HepG2 (cell line): ENCODE results near the gene TMEM187. TPM values are rescaled to one million over a fixed set of nuclear protein-coding genes. Genes with fewer than 3 reads are reported as not detected.
A peak's percentile ranks its signal among the peaks of the same experiment; 100 is the strongest.

Experiments used
- ARID2 ChIP-seq: sonication (generic); formaldehyde crosslinking; IDR thresholded peaks from 2 replicates; pipeline ENCODE4 v1.8.1; 2022; ENCODE audit warnings: mild to moderate bottlenecking, missing genetic modification reagents, borderline replicate concordance
- DNMT1 ChIP-seq: sonication (generic); formaldehyde crosslinking; IDR thresholded peaks from 2 replicates; pipeline ENCODE4 v1.5.1; 2020; ENCODE audit warnings: mild to moderate bottlenecking, missing genetic modification reagents
- HDAC6 ChIP-seq: fragments of 200-600 bp; sonication (generic); IDR thresholded peaks from 2 replicates; pipeline ENCODE4 v1.7.0; 2017; ENCODE audit warnings: mild to moderate bottlenecking, antibody characterized with exemption, low read length, low read depth
- HINFP ChIP-seq: sonication (generic); formaldehyde crosslinking; IDR thresholded peaks from 2 replicates; pipeline ENCODE4 v1.4.0; 2020; ENCODE audit warnings: low read depth, mild to moderate bottlenecking, missing genetic modification reagents
- HNF1A ChIP-seq, 2 experiments: sonication (generic) in 1 of 2; formaldehyde crosslinking in 1 of 2; IDR thresholded peaks; 2 replicates each; pipeline versions ENCODE4 v1.4.0 to v1.6.1; 2016 to 2020; ENCODE audit warnings: borderline replicate concordance in 1 of 2, low read depth in 1 of 2, mild to moderate bottlenecking in 1 of 2, missing genetic modification reagents in 1 of 2
- KAT2B ChIP-seq: fragments of 150-350 bp; IDR thresholded peaks from 2 replicates; pipeline ENCODE4 v1.6.1; 2014; ENCODE audit warnings: low read depth, low read length, borderline replicate concordance
- POLR2G ChIP-seq: fragments of 200-400 bp; formaldehyde crosslinking; IDR thresholded peaks from 2 replicates; pipeline ENCODE4 v1.6.1; 2018; ENCODE audit warnings: mild to moderate bottlenecking, low read depth, low read length, moderate library complexity
- RFXAP ChIP-seq: sonication (generic); formaldehyde crosslinking; IDR thresholded peaks from 2 replicates; pipeline ENCODE4 v1.4.0; 2020; ENCODE audit warnings: missing genetic modification reagents, borderline replicate concordance
- RXRB ChIP-seq: IDR thresholded peaks from 2 replicates; pipeline ENCODE4 v1.6.1; 2016; ENCODE audit warnings: borderline replicate concordance, missing genetic modification reagents, missing compliant biosample characterization
- ZFP41 ChIP-seq: sonication (generic); formaldehyde crosslinking; IDR thresholded peaks from 2 replicates; pipeline ENCODE4 v1.4.0; 2020; ENCODE audit warnings: mild to moderate bottlenecking, missing genetic modification reagents, borderline replicate concordance
- ZNF101 ChIP-seq: sonication (generic); formaldehyde crosslinking; IDR thresholded peaks from 2 replicates; pipeline ENCODE4 v1.4.0; 2020; ENCODE audit warnings: mild to moderate bottlenecking, low read depth, missing genetic modification reagents, borderline replicate concordance
- ZNF264 ChIP-seq: sonication (generic); formaldehyde crosslinking; IDR thresholded peaks from 2 replicates; pipeline ENCODE4 v1.4.0; 2020; ENCODE audit warnings: missing genetic modification reagents
- ZNF713 ChIP-seq: sonication (generic); formaldehyde crosslinking; IDR thresholded peaks from 2 replicates; pipeline ENCODE4 v1.4.0; 2020; ENCODE audit warnings: mild to moderate bottlenecking, missing genetic modification reagents
- polyA plus RNA-seq, 8 experiments: library from polyadenylated mRNA; depleted of rRNA in 3 of 8; stranded (reverse) in 7 of 8; unstranded in 1 of 8; fragments of >200 nt; fragmentation: Illumina TruSeq in 4 of 8; extraction: Trizol in 4 of 8; gene quantifications; 2 replicates each; pipeline versions ENCODE4 v1.2.1 to v1.2.3, GENCODE V29; 2011 to 2016; ENCODE audit warnings: low read depth in 4 of 8, missing spikeins in 1 of 8, mixed read lengths in 1 of 8; ENCODE audit not compliant: insufficient read depth in 1 of 8
- total RNA-seq, 5 experiments: library from RNA; depleted of rRNA; stranded (reverse); fragments of >200 nt; fragmentation: Illumina TruSeq; extraction: Trizol; gene quantifications; 2 replicates each; pipeline ENCODE4 v1.2.3, GENCODE V29; 2016; ENCODE audit warnings: low read depth in 1 of 5
- TF ChIP-seq, protein P1 (sequence below): sonication (generic); formaldehyde crosslinking; IDR thresholded peaks from 2 replicates; pipeline ENCODE4 v1.4.0; 2020; ENCODE audit warnings: missing genetic modification reagents
- TF ChIP-seq, protein P2 (sequence below): sonication (generic); formaldehyde crosslinking; IDR thresholded peaks from 2 replicates; pipeline ENCODE4 v1.5.0; 2020; ENCODE audit warnings: missing genetic modification reagents

The TMEM187 gene
- total and polyA plus RNA-seq, 2 of the 13 experiments (the other 11 are each of a cell fraction or from before 2014, with no cell fraction given): 2.2 to 6.2 TPM

DNA sequence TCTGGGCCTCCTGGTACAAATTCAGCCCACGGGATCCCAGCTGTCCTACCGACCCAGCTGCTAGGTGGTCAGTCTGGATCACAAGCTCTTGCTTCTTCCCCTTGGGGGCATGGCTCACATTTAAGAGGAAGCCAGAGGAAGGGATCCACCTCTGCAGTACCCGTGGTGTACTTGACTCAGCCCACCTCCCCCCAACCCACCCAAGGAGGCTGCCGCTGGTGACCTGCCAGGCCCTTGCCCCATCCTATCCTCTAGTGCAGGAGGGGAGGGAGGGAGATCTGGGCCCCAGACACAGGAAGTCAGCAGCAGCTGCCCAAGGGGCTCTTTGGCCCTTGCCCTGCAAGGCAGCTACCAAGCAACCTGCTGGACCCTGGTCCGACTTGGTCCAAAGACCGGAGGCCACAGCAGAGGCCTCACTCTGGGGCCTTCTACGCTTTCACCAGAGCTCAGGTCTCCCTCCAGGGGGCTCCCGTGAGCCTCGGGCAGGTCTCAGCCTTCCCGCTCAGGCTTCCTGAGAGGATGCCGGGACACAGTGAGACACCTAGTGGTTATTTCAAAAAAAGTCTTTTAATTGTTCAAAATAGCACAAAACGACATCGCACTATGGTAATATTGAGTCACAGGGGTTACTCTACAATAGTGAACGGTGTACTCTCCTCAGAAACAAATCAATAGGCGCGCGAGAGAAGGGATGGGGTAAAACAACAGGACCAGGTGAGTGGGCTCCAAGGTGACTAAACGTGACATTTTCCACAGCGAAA, 25.4 kb upstream of the TMEM187 start (continued):
- TF ChIP-seq, protein P1, sequence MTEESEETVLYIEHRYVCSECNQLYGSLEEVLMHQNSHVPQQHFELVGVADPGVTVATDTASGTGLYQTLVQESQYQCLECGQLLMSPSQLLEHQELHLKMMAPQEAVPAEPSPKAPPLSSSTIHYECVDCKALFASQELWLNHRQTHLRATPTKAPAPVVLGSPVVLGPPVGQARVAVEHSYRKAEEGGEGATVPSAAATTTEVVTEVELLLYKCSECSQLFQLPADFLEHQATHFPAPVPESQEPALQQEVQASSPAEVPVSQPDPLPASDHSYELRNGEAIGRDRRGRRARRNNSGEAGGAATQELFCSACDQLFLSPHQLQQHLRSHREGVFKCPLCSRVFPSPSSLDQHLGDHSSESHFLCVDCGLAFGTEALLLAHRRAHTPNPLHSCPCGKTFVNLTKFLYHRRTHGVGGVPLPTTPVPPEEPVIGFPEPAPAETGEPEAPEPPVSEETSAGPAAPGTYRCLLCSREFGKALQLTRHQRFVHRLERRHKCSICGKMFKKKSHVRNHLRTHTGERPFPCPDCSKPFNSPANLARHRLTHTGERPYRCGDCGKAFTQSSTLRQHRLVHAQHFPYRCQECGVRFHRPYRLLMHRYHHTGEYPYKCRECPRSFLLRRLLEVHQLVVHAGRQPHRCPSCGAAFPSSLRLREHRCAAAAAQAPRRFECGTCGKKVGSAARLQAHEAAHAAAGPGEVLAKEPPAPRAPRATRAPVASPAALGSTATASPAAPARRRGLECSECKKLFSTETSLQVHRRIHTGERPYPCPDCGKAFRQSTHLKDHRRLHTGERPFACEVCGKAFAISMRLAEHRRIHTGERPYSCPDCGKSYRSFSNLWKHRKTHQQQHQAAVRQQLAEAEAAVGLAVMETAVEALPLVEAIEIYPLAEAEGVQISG (CRISPR knock-in tag): 0 out of 2 replicates have a peak, but pooled peaks have one; percentile 28
- TF ChIP-seq HDAC6 (no peak), ZNF101 (CRISPR knock-in tag) (no peak), ZNF264 (CRISPR knock-in tag) (no peak), ZFP41 (no peak), RXRB (CRISPR knock-in tag) (peak; percentile 50; the same call in 1 of the 2 replicates), HNF1A (IDR thresholded peaks at IDR 0.05; ENCODE audit: low read depth) (no peak), HNF1A (CRISPR knock-in tag; IDR thresholded peaks at IDR 0.05; ENCODE audit: borderline replicate concordance) (peak; percentile 26; the same call in 1 of the 2 replicates), KAT2B (no peak), DNMT1 (CRISPR knock-in tag) (no peak), ARID2 (no peak), POLR2G (0 out of 2 replicates have a peak, but pooled peaks have one; percentile 47), ZNF713 (no peak), RFXAP (CRISPR knock-in tag) (no peak), HINFP (no peak)
- TF ChIP-seq, protein P2, sequence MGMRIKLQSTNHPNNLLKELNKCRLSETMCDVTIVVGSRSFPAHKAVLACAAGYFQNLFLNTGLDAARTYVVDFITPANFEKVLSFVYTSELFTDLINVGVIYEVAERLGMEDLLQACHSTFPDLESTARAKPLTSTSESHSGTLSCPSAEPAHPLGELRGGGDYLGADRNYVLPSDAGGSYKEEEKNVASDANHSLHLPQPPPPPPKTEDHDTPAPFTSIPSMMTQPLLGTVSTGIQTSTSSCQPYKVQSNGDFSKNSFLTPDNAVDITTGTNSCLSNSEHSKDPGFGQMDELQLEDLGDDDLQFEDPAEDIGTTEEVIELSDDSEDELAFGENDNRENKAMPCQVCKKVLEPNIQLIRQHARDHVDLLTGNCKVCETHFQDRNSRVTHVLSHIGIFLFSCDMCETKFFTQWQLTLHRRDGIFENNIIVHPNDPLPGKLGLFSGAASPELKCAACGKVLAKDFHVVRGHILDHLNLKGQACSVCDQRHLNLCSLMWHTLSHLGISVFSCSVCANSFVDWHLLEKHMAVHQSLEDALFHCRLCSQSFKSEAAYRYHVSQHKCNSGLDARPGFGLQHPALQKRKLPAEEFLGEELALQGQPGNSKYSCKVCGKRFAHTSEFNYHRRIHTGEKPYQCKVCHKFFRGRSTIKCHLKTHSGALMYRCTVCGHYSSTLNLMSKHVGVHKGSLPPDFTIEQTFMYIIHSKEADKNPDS (CRISPR knock-in tag): no peak
